Activated B cell treated with CpG ODN at 0.5 μM for 24 hours (primary cell): ENCODE data around the gene GNAL. TPM values are rescaled to one million over a fixed set of nuclear protein-coding genes. Genes with fewer than 3 reads are reported as not detected.

Source experiments
- ATAC-seq: fragments of 200-7000 bp; cut with Tn5 transposase; one replicate; pipeline ENCODE4 v1.10.0; 2021; ENCODE audit warnings: low read depth, mild to moderate bottlenecking, moderate library complexity
- CTCF ChIA-PET: fragments of 350-600 bp; sonication (Branson Sonifier 250); formaldehyde crosslinking; loops from one replicate; lab custom pipeline; 2021; ENCODE audit warnings: antibody characterized with exemption; lab: Charles Lee
- POLR2A ChIA-PET: fragments of 350-600 bp; sonication (Branson Sonifier 250); formaldehyde crosslinking; loops from one replicate; lab custom pipeline; 2021; ENCODE audit warnings: antibody characterized with exemption; lab: Charles Lee
- DNase-seq: peaks from one replicate; pipeline ENCODE4 v3.0.0; 2022
- H3K27ac Mint-ChIP-seq: one replicate; pipeline ENCODE4 v1.8.0; 2020; ENCODE audit warnings: mixed read lengths
- H3K27me3 Mint-ChIP-seq: one replicate; pipeline ENCODE4 v1.8.0; 2021; ENCODE audit warnings: mixed read lengths
- H3K36me3 Mint-ChIP-seq: one replicate; pipeline ENCODE4 v1.8.0; 2021; ENCODE audit warnings: low read depth, mixed read lengths
- H3K4me1 Mint-ChIP-seq: one replicate; pipeline ENCODE4 v1.8.0; 2021; ENCODE audit warnings: mixed read lengths
- H3K4me3 Mint-ChIP-seq: one replicate; pipeline ENCODE4 v1.8.0; 2020; ENCODE audit warnings: mild to moderate bottlenecking, mixed read lengths
- H3K9me3 Mint-ChIP-seq: one replicate; pipeline ENCODE4 v1.8.0; 2020; ENCODE audit warnings: mixed read lengths
- intact Hi-C: fragments of 100-400 bp; cut with micrococcal nuclease; formaldehyde crosslinking; loops from one replicate; pipeline ENCODE4 v1.15.1; 2024
- total RNA-seq: library from RNA; stranded (reverse); gene quantifications from 2 replicates; pipeline ENCODE4 v1.2.3, GENCODE V29; 2022
- TF ChIP-seq, protein P1 (sequence below): fragments of 200-600 bp; IDR thresholded peaks from one replicate; pipeline ENCODE4 v1.8.0; 2022; ENCODE audit warnings: antibody characterized with exemption, mild to moderate bottlenecking

GNAL gene
- total RNA-seq, 1 donor from 2014 or later: not detected

DNA sequence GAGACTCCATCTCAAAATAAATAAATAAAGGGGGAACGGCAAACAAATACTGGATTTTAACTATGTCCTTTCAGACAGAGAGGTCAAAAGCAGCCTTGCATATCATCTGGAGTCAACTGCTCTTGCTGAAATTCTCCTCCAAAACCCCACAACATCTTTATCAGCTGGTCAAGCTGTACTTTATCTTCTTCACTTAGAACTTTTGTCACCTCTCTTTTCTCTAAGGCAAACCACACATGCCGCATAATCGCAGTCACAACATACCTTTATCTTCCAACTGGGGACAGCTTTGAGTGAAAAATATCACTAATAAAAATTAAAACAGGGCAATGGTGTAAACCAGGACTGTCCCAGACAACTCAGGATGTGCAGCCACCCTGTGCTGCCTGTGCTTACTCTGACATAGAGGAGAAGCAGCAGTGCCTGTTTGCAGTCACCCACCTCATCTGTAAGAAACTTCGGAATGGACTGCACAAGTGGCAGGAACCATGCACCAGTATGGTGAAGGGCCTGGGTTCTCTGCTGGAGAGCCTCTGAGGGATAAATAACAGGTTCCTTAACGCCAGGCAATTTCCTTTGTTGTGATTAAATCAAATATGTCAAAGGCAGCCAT lies 212.9 kb downstream of the GNAL start:
- ChIA-PET CTCF (interaction anchor here (1.1 kb wide), 1 partner anchor 35 kb away, joined by 5 read pairs; no protein-coding TSS in a partner anchor), POLR2A (interaction anchor here (0.6 kb wide), 1 partner anchor 9 kb away, joined by 6 read pairs; no protein-coding TSS in a partner anchor)
- H3K36me3 Mint-ChIP-seq: peaks cover 53% of the 10 kb centered on the region
- intact Hi-C loops: no loop called here
- peaks cover 8% of the 10 kb centered on the region for H3K4me1 Mint-ChIP-seq
- H3K27me3 Mint-ChIP-seq: no peaks in the 10 kb centered on the region
- ATAC-seq (no peak), DNase-seq (no peak)
- H3K9me3 Mint-ChIP-seq: no peaks in the 10 kb centered on the region
- H3K4me3 Mint-ChIP-seq: no peak overlapping the region
- no peak overlapping the region for H3K27ac Mint-ChIP-seq
- TF ChIP-seq, protein P1, sequence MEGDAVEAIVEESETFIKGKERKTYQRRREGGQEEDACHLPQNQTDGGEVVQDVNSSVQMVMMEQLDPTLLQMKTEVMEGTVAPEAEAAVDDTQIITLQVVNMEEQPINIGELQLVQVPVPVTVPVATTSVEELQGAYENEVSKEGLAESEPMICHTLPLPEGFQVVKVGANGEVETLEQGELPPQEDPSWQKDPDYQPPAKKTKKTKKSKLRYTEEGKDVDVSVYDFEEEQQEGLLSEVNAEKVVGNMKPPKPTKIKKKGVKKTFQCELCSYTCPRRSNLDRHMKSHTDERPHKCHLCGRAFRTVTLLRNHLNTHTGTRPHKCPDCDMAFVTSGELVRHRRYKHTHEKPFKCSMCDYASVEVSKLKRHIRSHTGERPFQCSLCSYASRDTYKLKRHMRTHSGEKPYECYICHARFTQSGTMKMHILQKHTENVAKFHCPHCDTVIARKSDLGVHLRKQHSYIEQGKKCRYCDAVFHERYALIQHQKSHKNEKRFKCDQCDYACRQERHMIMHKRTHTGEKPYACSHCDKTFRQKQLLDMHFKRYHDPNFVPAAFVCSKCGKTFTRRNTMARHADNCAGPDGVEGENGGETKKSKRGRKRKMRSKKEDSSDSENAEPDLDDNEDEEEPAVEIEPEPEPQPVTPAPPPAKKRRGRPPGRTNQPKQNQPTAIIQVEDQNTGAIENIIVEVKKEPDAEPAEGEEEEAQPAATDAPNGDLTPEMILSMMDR: no peak

DNA sequence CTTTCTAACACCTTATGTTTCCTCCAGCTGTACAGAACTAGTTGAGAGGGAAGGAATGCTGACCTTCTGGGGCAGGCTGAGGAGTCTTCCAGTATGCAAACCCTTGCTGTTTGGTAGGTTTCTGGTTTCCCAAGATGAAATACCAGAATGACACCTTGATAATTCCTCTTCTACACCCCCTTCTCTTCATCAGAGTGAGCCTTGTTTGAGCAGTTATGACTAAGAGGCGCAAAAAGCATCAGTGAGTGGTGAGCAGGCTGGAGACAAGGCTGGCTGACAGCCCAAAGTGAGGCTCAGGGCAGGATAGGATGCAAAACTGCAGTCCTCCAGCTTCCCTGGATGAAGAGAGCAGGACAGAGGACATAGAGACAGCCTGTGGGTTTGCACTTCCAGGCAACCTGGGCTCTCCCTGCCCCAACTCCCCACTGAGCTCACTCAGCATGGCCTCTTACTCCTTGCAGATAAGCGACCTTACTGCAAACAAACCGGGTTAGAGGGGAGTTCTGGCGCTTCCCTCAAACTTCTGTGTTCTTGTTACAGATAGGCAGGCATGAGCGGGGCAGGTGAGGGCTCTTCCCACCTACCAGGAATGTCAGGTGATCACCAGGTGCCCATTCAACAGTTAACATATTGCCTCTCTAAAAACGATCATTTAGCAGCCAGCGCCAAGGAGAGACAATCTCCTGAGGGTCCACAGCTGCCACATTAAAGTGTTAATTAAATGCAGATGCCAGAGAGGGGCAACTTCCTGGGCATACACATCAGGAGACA lies 213.6 kb downstream of the GNAL start:
- H3K36me3 Mint-ChIP-seq: peaks cover 45% of the 10 kb centered on the region
- H3K27ac Mint-ChIP-seq: no peak overlapping the region
- no peaks in the 10 kb centered on the region for H3K27me3 Mint-ChIP-seq
- H3K9me3 Mint-ChIP-seq: no peaks in the 10 kb centered on the region
- intact Hi-C loops: no loop called here
- TF ChIP-seq, protein P1: no peak
- peaks cover 16% of the 10 kb centered on the region for H3K4me1 Mint-ChIP-seq
- ChIA-PET CTCF (interaction anchor here (1.1 kb wide), 1 partner anchor 35 kb away, joined by 5 read pairs; no protein-coding TSS in a partner anchor), POLR2A (interaction anchor here (0.6 kb wide), 1 partner anchor 62 kb away, joined by 3 read pairs; no protein-coding TSS in a partner anchor)
- no peak for ATAC-seq
- H3K4me3 Mint-ChIP-seq: no peak overlapping the region
- no peak for DNase-seq

DNA sequence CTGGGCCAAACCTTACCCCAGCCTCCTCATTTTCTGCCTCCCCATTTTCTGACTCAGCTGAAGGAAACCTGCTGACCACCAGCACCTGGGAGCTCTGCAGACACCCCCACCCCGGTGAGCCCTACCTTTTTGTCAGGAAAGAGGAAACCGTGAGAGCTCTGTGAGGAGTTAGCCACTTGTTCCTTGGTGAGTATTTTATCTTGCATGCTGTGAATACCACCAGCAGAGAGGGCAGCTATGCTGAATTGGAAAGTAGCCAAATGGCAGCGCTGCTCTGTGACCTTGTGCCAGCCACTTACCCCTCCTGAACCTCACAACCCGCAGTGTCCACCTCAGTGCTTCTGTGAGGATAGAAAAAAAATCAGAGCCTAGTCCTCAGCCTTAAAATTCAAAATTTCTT lies 216.5 kb downstream of the GNAL start:
- H3K9me3 Mint-ChIP-seq: no peaks in the 10 kb centered on the region
- no peak overlapping the region for H3K27ac Mint-ChIP-seq
- no peak for DNase-seq
- peaks cover 25% of the 10 kb centered on the region for H3K4me1 Mint-ChIP-seq
- ATAC-seq: no peak
- ChIA-PET POLR2A (interaction anchor here (1.1 kb wide), 1 partner anchor 75 kb away, joined by 6 read pairs; no protein-coding TSS in a partner anchor), CTCF (no interaction called here)
- intact Hi-C loops: no loop called here
- TF ChIP-seq, protein P1: no peak
- H3K36me3 Mint-ChIP-seq: peaks cover 36% of the 10 kb centered on the region
- no peak overlapping the region for H3K4me3 Mint-ChIP-seq
- no peaks in the 10 kb centered on the region for H3K27me3 Mint-ChIP-seq

- Mint-ChIP-seq H3K27me3 (no peaks in the 10 kb centered on the region), H3K36me3 (peaks cover 36% of the 10 kb centered on the region), H3K27ac (no peak overlapping the region), H3K4me3 (no peak overlapping the region), H3K9me3 (no peaks in the 10 kb centered on the region), H3K4me1 (peaks cover 25% of the 10 kb centered on the region)
- intact Hi-C loops: no loop called here
- ChIA-PET CTCF (no interaction called here), POLR2A (interaction anchor here (0.6 to 1.1 kb wide), 3 partner anchors 54 to 977 kb away, joined by 3 to 6 read pairs (median 3); no protein-coding TSS in a partner anchor)
- ATAC-seq (no peak), DNase-seq (no peak)
- TF ChIP-seq, protein P1: no peak
These were observed 217.1 kb downstream of the GNAL start for GRCh38 chr18:11906176-11906575.
